Neural crest cell (in vitro differentiated cells): ENCODE measurements around the gene DOK3. TPM values are rescaled to one million over a fixed set of nuclear protein-coding genes. Genes with fewer than 3 reads are reported as not detected.
A peak's percentile ranks its signal among the peaks of the same experiment; 100 is the strongest.

Source experiments
- DNase-seq: peaks from one replicate; pipeline ENCODE4 v3.0.0; 2021; ENCODE audit warnings: low read depth, mixed read lengths, low spot score
- H3K27ac Mint-ChIP-seq: one replicate; pipeline ENCODE4 v1.8.0; 2021; ENCODE audit warnings: mild to moderate bottlenecking, mixed read lengths; ENCODE audit not compliant: unreplicated experiment
- H3K27me3 Mint-ChIP-seq: 2 replicates; pipeline ENCODE4 v1.8.0; 2021; ENCODE audit warnings: low read depth, mild to moderate bottlenecking, mixed read lengths
- H3K36me3 Mint-ChIP-seq: 2 replicates; pipeline ENCODE4 v1.8.0; 2021; ENCODE audit warnings: low read depth, mild to moderate bottlenecking, mixed read lengths
- H3K4me1 Mint-ChIP-seq: 2 replicates; pipeline ENCODE4 v1.8.0; 2021; ENCODE audit warnings: mixed read lengths
- H3K4me3 Mint-ChIP-seq: one replicate; pipeline ENCODE4 v1.8.0; 2021; ENCODE audit warnings: mild to moderate bottlenecking, mixed read lengths
- H3K9me3 Mint-ChIP-seq: 2 replicates; pipeline ENCODE4 v1.8.0; 2021; ENCODE audit warnings: mixed read lengths
- total RNA-seq: library from RNA; stranded (reverse); gene quantifications from 2 replicates; pipeline ENCODE4 v1.2.1, GENCODE V29; 2021
- TF ChIP-seq, protein P1 (sequence below): fragments of 200-600 bp; sonication (generic); conservative IDR thresholded peaks from 2 replicates; pipeline ENCODE4 v1.5.0; 2021; ENCODE audit warnings: antibody characterized with exemption, mild to moderate bottlenecking

The DOK3 gene
- total RNA-seq, 1 donor from 2014 or later, result 11.4 TPM

DNA sequence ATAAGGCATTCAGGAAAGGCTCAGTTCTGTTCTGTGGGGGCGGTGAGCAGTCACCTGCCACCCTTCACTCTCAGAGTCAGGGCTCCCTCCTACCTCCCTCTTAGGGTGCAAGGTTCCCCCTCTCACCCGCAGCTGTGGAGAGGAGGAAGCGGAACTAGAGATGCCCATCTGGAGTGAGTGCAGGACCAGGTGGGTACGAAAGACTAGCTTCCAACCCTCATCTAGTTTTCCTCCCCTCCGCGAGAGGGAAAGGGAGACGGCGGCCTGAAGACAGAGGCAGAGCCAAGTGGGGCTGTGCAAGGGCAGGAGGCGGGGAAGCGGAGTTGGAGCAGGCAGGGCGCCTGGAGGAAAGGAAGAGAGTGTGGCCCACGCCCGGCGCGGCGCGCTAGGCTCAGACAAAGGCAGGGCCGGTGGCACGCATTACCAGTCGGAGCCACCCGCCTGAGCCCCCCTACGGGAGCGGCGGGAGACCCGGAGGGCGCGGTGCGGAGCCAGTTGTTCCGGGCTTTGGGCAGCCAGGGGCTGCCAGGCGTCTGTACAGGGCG, 55.7 kb downstream of the DOK3 start:
- DNase-seq, result peak; percentile 50
- Mint-ChIP-seq H3K27me3 (peaks cover 44% of the 10 kb centered on the region), H3K4me3 (peak overlapping the region; percentile 91), H3K36me3 (peaks cover 12% of the 10 kb centered on the region), H3K27ac (peak overlapping the region; percentile 92), H3K4me1 (peaks cover 51% of the 10 kb centered on the region), H3K9me3 (no peaks in the 10 kb centered on the region)
- TF ChIP-seq, protein P1, sequence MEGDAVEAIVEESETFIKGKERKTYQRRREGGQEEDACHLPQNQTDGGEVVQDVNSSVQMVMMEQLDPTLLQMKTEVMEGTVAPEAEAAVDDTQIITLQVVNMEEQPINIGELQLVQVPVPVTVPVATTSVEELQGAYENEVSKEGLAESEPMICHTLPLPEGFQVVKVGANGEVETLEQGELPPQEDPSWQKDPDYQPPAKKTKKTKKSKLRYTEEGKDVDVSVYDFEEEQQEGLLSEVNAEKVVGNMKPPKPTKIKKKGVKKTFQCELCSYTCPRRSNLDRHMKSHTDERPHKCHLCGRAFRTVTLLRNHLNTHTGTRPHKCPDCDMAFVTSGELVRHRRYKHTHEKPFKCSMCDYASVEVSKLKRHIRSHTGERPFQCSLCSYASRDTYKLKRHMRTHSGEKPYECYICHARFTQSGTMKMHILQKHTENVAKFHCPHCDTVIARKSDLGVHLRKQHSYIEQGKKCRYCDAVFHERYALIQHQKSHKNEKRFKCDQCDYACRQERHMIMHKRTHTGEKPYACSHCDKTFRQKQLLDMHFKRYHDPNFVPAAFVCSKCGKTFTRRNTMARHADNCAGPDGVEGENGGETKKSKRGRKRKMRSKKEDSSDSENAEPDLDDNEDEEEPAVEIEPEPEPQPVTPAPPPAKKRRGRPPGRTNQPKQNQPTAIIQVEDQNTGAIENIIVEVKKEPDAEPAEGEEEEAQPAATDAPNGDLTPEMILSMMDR, result no peak

DNA sequence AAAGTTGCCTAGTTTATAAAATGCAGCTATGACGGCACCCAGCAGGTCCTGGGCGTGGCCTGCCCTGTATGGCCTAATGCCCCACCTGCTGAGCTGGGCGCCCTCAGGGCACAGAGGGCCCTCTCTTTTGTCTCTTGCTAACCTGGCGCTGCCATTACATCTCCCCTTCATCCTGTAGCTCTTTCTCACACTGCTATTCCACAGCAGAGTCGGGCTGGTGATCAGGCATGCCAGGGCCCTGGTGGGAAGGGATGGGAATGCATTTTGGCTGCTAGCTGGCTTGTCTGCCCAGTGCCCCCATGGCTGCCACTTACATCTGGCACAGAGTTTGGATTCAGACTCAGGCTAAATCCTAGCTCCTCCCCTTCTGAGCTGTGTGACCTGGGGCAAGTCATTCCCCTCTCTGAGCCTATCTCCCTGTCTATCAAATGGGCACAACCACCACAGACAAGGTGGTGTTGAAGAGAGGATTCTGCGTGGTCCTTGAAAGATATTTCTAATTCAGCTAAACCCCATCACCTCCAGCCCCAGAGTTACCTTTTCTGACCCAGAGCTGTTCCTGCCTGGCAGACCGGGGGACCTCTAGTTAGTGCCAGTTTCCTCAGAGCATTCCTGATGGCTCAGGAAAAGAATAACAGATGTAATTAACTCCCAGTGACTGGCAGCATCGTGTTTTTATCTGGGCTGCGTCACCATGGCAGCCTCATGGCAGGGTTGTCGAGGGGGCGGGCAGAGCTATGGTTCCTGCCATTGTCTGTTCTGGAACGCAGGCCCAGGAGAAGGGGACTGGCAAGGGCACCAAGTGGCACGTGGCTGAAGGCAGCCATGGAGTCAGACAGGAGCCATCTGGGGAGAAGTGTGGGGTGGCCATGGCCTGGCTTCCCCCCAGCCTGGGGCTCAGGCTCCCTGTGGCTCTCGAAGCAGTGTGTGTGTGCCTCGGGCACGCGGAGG, 56.7 kb downstream of the DOK3 start:
- no peak for DNase-seq

More for the DNA sequence above, 56.7 kb downstream of the DOK3 start:
- H3K36me3 Mint-ChIP-seq, result peaks cover 12% of the 10 kb centered on the region
- H3K27me3 Mint-ChIP-seq, result peaks cover 54% of the 10 kb centered on the region
- TF ChIP-seq, protein P1, result no peak
- peak overlapping the region; percentile 91 for H3K4me3 Mint-ChIP-seq
- H3K9me3 Mint-ChIP-seq, result no peaks in the 10 kb centered on the region
- no peak overlapping the region for H3K27ac Mint-ChIP-seq
- peaks cover 60% of the 10 kb centered on the region for H3K4me1 Mint-ChIP-seq

Other genes starting within 250 kb of the DOK3 start
- 32.0 and 33.0 TPM in 2 replicates for gene RAB24, start 206.1 kb downstream of the DOK3 start, total RNA-seq
- 169 and 180 TPM in 2 replicates for gene PRELID1, start 206.0 kb downstream of the DOK3 start, total RNA-seq
- gene MXD3, start 197.9 kb downstream of the DOK3 start, total RNA-seq, result 36.9 and 40.3 TPM in 2 replicates
- gene LMAN2, start 158.2 kb downstream of the DOK3 start, total RNA-seq, result 73.0 and 80.5 TPM in 2 replicates
- gene RGS14, start 151.9 kb downstream of the DOK3 start, total RNA-seq, result 12.3 and 15.7 TPM in 2 replicates
- 0.16 TPM in 1 of 2 replicates, not detected in the other for gene SLC34A1, start 125.4 kb downstream of the DOK3 start, total RNA-seq
- not detected in 2 replicates for gene PFN3, start 109.2 kb downstream of the DOK3 start, total RNA-seq
- gene F12, start 100.3 kb downstream of the DOK3 start, total RNA-seq, result 2.3 and 2.7 TPM in 2 replicates
- 47.4 and 54.9 TPM in 2 replicates for gene GRK6, start 83.2 kb downstream of the DOK3 start, total RNA-seq
- gene PRR7, start 63.0 kb downstream of the DOK3 start, total RNA-seq, result 16.1 and 19.0 TPM in 2 replicates
- gene DBN1, start 36.2 kb downstream of the DOK3 start, total RNA-seq, result 387 and 410 TPM in 2 replicates
- 129 and 147 TPM in 2 replicates for gene PDLIM7, start 12.2 kb downstream of the DOK3 start, total RNA-seq
- gene DDX41, start 7.1 kb upstream of the DOK3 start, total RNA-seq, result 125 and 130 TPM in 2 replicates
- gene FAM193B, start 44.7 kb upstream of the DOK3 start, total RNA-seq, result 96.3 and 98.4 TPM in 2 replicates
- 108 and 113 TPM in 2 replicates for gene TMED9, start 82.4 kb upstream of the DOK3 start, total RNA-seq
- 30.0 and 30.1 TPM in 2 replicates for gene B4GALT7, start 90.3 kb upstream of the DOK3 start, total RNA-seq